ENCODE results near the gene TMEM219.

Gene TMEM219

DNA sequence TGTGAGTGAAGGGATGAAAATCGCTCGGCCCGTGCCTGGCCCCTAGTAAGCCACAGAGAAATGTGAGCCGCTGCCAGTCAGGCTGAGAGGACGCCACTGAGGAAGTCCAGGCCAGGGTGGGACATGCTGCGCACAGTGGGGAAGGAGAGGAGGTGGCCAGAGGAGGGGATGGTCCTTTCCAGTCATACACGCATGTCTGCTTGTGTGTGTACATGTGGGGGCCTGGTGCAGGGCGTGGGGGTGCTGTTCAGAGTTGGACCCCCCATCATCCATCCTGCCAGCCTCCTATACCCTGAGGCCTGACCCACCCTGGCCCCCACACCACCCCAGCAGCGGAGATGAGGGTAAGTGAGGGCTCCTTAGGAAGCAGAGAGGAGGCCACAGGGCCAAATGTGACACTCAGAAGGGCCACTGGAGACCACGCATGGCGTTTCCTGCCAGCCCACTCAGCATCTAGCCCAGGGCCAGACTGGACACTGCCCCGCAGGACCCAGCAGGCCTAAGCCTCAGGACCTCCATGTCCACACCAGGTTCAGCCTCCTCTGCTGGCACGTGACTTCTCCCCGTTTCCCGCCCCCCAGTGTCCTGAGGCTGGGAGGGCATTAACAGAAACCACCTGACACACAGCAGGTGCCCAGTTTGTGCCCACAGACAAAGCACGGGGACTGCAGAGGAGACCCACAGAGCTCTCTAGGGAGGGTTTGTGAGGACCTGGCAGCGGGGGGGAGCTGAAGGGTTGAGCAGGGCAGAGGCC lies 42.0 kb downstream of the TMEM219 start:
- no peak for DNase-seq (ENCODE audit: low spot score)
- no peaks in the 10 kb centered on the region for H3K9me3 Mint-ChIP-seq
- no peaks in the 10 kb centered on the region for H3K4me1 Mint-ChIP-seq (ENCODE audit: low read depth)
- peaks cover 26% of the 10 kb centered on the region for H3K36me3 Mint-ChIP-seq (ENCODE audit: low read depth)
- peaks cover 3% of the 10 kb centered on the region for H3K27me3 Mint-ChIP-seq (ENCODE audit: low read depth)
- H3K4me3 Mint-ChIP-seq, result no peak overlapping the region
- H3K27ac Mint-ChIP-seq, result peak overlapping the region; percentile 4

- DNase-seq (ENCODE audit: low spot score), result no peak
- no peaks in the 10 kb centered on the region for H3K9me3 Mint-ChIP-seq
- peaks cover 7% of the 10 kb centered on the region for H3K27me3 Mint-ChIP-seq (ENCODE audit: low read depth)
- H3K4me3 Mint-ChIP-seq, result no peak overlapping the region
- H3K4me1 Mint-ChIP-seq (ENCODE audit: low read depth), result no peaks in the 10 kb centered on the region
- peaks cover 22% of the 10 kb centered on the region for H3K36me3 Mint-ChIP-seq (ENCODE audit: low read depth)
- no peak overlapping the region for H3K27ac Mint-ChIP-seq
Measured at GRCh38 chr16:30004424-30004776, 42.5 kb downstream of the TMEM219 start.

DNA sequence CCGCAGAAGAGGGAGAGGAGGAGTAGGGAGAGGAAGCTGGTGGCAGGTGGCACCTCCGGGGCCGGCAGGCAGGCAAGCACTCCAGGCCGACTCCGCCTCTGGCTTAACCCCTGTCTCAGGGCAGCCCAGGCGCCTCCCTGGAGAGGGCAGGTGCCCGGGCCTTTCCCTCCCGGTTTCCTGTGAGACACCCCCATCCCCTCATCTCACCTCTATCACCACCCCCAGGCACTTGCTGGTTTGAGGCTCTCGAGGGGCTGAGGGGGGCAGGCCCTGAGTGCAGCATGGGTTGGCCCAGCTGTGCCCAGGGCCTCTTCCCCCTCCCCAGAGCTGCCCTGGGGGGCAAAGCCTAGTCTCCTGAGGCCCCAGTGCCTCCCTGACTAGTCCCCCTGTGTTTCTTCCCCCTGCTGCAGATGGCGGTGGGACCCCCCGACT lies 42.9 kb downstream of the TMEM219 start:
- Mint-ChIP-seq H3K4me3 (no peak overlapping the region), H3K9me3 (no peaks in the 10 kb centered on the region), H3K4me1 (ENCODE audit: low read depth) (no peaks in the 10 kb centered on the region), H3K27ac (no peak overlapping the region), H3K36me3 (ENCODE audit: low read depth) (peaks cover 18% of the 10 kb centered on the region), H3K27me3 (ENCODE audit: low read depth) (peaks cover 8% of the 10 kb centered on the region)
- DNase-seq (ENCODE audit: low spot score), result no peak

GRCh38 chr16:30005341-30006094 lies 43.6 kb downstream of the TMEM219 start:
- Mint-ChIP-seq H3K27me3 (ENCODE audit: low read depth) (peaks cover 14% of the 10 kb centered on the region), H3K4me1 (ENCODE audit: low read depth) (peaks cover 1% of the 10 kb centered on the region), H3K4me3 (no peak overlapping the region), H3K36me3 (ENCODE audit: low read depth) (peaks cover 16% of the 10 kb centered on the region), H3K27ac (no peak overlapping the region), H3K9me3 (no peaks in the 10 kb centered on the region)
- DNase-seq (ENCODE audit: low spot score), result no peak

DNA sequence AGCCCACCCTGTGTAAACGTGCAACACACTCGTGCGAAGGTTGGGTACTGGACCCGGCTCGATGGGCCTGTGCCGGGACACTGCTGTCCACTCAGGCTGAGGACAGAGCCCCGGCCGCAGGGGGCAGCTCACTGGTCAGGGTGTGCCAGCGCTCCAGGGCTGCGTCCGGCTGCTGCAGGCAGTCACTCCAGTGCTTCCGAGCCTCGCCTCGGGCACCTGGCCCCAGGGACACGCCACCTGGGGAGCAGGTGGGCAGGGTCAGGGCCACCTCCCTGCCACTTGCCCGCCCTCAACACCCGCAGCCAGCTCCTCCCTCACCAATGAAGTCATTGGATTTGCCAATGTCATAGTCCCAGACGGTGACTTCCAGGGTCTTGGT lies 44.2 kb downstream of the TMEM219 start:
- no peak overlapping the region for H3K4me3 Mint-ChIP-seq
- H3K4me1 Mint-ChIP-seq (ENCODE audit: low read depth), result peaks cover 2% of the 10 kb centered on the region
- DNase-seq (ENCODE audit: low spot score), result no peak
- H3K9me3 Mint-ChIP-seq, result no peaks in the 10 kb centered on the region
- peaks cover 16% of the 10 kb centered on the region for H3K27me3 Mint-ChIP-seq (ENCODE audit: low read depth)
- H3K36me3 Mint-ChIP-seq (ENCODE audit: low read depth), result peaks cover 15% of the 10 kb centered on the region
- no peak overlapping the region for H3K27ac Mint-ChIP-seq

- no peak overlapping the region for H3K27ac Mint-ChIP-seq
- no peak for DNase-seq (ENCODE audit: low spot score)
- peaks cover 14% of the 10 kb centered on the region for H3K36me3 Mint-ChIP-seq (ENCODE audit: low read depth)
- H3K4me1 Mint-ChIP-seq (ENCODE audit: low read depth), result peaks cover 2% of the 10 kb centered on the region
- no peak overlapping the region for H3K4me3 Mint-ChIP-seq
- peaks cover 20% of the 10 kb centered on the region for H3K27me3 Mint-ChIP-seq (ENCODE audit: low read depth)
- H3K9me3 Mint-ChIP-seq, result no peaks in the 10 kb centered on the region
Measured at GRCh38 chr16:30006659-30007377, 44.9 kb downstream of the TMEM219 start.

- Mint-ChIP-seq H3K27me3 (ENCODE audit: low read depth) (peaks cover 26% of the 10 kb centered on the region), H3K9me3 (no peaks in the 10 kb centered on the region), H3K4me1 (ENCODE audit: low read depth) (peaks cover 4% of the 10 kb centered on the region), H3K4me3 (no peak overlapping the region), H3K27ac (no peak overlapping the region), H3K36me3 (ENCODE audit: low read depth) (peaks cover 8% of the 10 kb centered on the region)
- DNase-seq (ENCODE audit: low spot score), result no peak
Measured at GRCh38 chr16:30007378-30007895, 45.6 kb downstream of the TMEM219 start.

DNA sequence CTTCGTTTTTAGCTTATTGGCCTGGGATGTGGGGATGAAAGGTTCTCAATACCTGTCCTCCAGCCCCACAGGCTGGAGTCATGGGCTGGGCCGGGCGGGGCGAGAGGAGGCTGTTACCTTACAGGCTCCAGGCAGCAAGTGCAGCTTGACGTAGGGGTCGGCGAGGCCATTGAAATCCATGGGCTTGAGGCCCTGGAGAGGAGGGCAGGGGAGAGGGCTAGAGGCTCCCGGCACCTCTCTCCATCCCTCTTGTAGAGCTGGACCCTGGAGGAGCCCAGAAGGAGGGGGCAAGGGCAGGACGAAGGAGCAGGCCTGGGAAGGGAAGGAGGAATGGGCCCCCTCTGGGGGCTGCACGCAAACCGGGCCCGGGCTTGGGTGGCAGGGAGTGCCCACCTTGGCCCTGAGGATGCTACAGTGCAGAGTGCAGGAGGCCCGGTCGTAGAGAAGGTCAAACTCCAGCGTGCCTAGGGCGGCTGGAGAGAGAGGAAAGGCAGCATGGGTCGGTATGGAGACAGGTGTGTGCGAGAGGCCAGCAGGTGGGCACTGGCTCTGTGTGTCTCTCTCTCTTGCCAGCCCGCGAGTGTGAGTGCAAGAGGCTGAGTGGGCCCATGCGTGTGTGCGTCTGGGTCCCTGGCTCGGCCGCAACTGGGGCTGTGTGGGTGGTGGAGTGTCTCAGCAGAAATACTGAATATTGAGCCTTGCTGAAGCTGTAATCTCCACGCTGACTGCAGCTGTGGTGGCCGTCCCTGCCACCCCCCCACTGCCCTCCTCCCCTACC lies 47.4 kb downstream of the TMEM219 start:
- no peak for DNase-seq (ENCODE audit: low spot score)
- peaks cover 35% of the 10 kb centered on the region for H3K27me3 Mint-ChIP-seq (ENCODE audit: low read depth)
- no peaks in the 10 kb centered on the region for H3K9me3 Mint-ChIP-seq
- peaks cover 2% of the 10 kb centered on the region for H3K36me3 Mint-ChIP-seq (ENCODE audit: low read depth)
- H3K27ac Mint-ChIP-seq, result no peak overlapping the region
- H3K4me1 Mint-ChIP-seq (ENCODE audit: low read depth), result peaks cover 4% of the 10 kb centered on the region
- peak overlapping the region; percentile 24 for H3K4me3 Mint-ChIP-seq

- no peaks in the 10 kb centered on the region for H3K9me3 Mint-ChIP-seq
- no peak for DNase-seq (ENCODE audit: low spot score)
- peak overlapping the region; percentile 72 for H3K4me3 Mint-ChIP-seq
- H3K4me1 Mint-ChIP-seq (ENCODE audit: low read depth), result peaks cover 4% of the 10 kb centered on the region
- peaks cover 40% of the 10 kb centered on the region for H3K27me3 Mint-ChIP-seq (ENCODE audit: low read depth)
- H3K36me3 Mint-ChIP-seq (ENCODE audit: low read depth), result peaks cover 2% of the 10 kb centered on the region
- no peak overlapping the region for H3K27ac Mint-ChIP-seq
Measured at GRCh38 chr16:30009990-30010843, 48.3 kb downstream of the TMEM219 start.

GRCh38 chr16:30010844-30011713 lies 49.2 kb downstream of the TMEM219 start, which contains the start of gene DOC2A:
DOC2A (minus strand) TSS chr16:30011027; CDS start chr16:30010222, 805 bp downstream.
- Mint-ChIP-seq H3K4me1 (ENCODE audit: low read depth) (peaks cover 4% of the 10 kb centered on the region), H3K27me3 (ENCODE audit: low read depth) (peaks cover 45% of the 10 kb centered on the region), H3K4me3 (peak within 1 kb of the TSS; percentile 80), H3K36me3 (ENCODE audit: low read depth) (peaks cover 2% of the 10 kb centered on the region), H3K9me3 (no peaks in the 10 kb centered on the region), H3K27ac (no peak within 1 kb of the TSS)
- DNase-seq (ENCODE audit: low spot score), result no peak

- H3K27ac Mint-ChIP-seq, result no peak overlapping the region
- no peak for DNase-seq (ENCODE audit: low spot score)
- peaks cover 2% of the 10 kb centered on the region for H3K36me3 Mint-ChIP-seq (ENCODE audit: low read depth)
- peaks cover 48% of the 10 kb centered on the region for H3K27me3 Mint-ChIP-seq (ENCODE audit: low read depth)
- H3K4me1 Mint-ChIP-seq (ENCODE audit: low read depth), result peaks cover 4% of the 10 kb centered on the region
- peak overlapping the region; percentile 80 for H3K4me3 Mint-ChIP-seq
- H3K9me3 Mint-ChIP-seq, result no peaks in the 10 kb centered on the region
Measured at GRCh38 chr16:30011714-30012504, 50.0 kb downstream of the TMEM219 start.

Measured in T-helper 2 cell treated with Interferon-gamma antibody and Interleukin-4, amounts not matched to agents 5 μg/mL and 100 μg/mL, for 36 hours (primary cell).